IPS-11a (cell line): ENCODE results near the gene PLPPR2.
"Not testable (repeated sequence)": the region's sequence is repeated elsewhere in the genome, so short reads cannot be mapped to it uniquely, and the experiment has no call there.

ENCODE experiments used
- H3K4me3 ChIP-seq: one replicate; pipeline ENCODE4 v1.5.1; 2013; ENCODE audit warnings: low read depth, low read length, control low read depth

The PLPPR2 gene, protein sequence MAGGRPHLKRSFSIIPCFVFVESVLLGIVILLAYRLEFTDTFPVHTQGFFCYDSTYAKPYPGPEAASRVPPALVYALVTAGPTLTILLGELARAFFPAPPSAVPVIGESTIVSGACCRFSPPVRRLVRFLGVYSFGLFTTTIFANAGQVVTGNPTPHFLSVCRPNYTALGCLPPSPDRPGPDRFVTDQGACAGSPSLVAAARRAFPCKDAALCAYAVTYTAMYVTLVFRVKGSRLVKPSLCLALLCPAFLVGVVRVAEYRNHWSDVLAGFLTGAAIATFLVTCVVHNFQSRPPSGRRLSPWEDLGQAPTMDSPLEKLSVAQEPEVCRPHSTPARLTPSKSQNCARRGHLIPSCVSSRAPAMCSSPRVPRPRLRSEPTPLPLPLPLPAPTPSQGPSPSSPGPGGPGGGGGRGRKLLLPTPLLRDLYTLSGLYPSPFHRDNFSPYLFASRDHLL

DNA sequence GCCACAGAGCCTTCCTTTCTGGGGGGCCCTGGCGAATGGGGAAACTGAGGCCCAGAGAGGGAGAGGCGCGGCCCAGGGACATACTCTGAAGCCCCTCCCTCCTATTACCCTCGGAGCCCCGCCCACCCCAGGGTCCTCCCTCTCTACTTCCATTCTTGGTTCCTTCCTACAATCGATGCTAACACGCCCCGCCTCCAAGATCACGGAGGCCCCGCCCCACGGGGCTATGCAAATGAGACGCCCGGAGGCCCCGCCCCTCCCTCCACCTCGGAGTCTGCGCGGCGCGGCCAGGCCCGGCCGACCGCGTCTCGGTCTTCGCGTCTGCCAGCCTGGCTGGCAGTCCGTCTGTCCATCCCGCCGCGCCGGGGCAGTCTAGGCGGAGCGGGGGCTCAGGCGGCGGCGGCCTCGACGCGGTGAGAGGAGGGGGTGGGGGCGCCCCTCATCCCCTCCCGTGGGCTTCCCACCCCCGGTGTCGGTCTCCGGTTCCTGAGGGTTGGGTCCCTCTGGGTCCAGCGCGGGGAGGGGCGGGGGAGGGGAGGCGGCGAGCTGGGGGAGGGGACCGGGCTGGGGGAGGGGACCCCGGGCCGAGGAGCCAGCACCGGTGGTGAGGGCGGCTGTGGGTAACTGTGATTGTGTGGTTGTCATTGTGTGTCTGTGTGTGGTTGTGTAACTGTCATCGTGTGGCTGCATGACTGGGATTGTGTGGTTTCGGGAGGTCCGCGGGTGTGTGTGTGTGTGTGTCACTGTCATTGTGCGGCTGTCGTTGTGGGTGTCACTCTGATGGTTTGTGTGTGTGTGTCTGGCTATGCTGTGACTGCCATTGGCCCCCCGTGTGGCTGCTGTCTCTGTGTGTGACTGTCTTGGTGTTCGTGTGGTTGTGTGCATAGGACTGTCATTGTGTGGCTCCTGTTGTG is at the start of gene PLPPR2:
Gene PLPPR2 (plus strand): TSS at position 273 of the 914 bp plus-strand sequence. CDS start 2,242 bp downstream, outside the sequence.
- peak within 1 kb of the TSS; percentile 17 for H3K4me3 ChIP-seq

DNA sequence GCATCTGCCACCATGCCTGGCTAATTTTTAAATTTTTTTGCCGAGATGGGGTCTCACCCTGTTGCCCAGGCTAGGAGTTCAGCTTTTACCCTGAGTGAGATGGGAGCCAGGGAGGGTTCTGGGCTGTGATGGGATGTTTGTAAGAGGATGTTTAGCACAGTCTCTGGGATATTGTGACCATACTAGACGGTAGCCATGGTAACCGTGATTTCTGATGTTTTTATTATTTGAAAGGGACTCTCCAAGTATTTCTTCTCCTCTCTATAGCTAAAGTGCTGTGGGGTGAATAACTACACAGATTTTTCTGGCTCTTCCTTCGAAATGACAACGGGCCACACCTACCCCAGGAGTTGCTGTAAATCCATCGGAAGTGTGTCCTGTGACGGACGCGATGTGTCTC is 48.9 kb upstream of the PLPPR2 start:
- no peak overlapping the region for H3K4me3 ChIP-seq

DNA sequence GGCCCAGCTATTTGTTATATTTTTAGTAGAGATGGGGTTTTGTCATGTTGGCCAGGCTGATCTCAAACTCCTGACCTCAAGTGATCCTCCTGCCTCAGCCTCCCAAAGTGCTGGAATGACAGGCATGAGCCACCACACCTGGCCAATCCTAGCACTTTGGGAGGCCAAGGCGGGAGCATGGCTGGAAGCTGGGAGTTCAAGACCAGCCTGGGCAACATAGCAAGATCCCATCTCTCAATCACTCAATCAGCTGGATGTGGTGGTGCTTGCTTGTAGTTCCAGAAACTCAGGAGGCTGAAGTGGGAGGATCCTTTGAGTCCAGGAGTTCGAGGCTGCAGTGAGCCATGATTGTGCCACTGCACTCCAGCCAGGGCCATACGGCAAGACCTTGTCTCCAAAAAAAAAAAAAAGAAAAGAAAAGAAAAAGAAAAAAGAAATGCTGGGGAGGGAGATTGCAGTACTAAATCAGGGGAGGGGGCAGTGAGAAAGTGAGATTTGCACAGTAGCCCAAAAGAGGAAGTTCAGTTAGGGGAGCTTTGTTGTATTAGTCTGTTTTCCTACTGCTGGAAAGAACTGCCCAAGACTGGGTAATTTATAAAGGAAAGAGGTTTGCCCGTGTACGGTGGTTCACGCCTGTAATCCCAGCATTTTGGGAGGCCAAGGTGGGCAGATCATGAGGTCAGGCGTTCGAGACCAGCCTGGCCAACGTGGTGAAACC is 34.8 kb upstream of the PLPPR2 start:
- H3K4me3 ChIP-seq: not testable (repeated sequence)

DNA sequence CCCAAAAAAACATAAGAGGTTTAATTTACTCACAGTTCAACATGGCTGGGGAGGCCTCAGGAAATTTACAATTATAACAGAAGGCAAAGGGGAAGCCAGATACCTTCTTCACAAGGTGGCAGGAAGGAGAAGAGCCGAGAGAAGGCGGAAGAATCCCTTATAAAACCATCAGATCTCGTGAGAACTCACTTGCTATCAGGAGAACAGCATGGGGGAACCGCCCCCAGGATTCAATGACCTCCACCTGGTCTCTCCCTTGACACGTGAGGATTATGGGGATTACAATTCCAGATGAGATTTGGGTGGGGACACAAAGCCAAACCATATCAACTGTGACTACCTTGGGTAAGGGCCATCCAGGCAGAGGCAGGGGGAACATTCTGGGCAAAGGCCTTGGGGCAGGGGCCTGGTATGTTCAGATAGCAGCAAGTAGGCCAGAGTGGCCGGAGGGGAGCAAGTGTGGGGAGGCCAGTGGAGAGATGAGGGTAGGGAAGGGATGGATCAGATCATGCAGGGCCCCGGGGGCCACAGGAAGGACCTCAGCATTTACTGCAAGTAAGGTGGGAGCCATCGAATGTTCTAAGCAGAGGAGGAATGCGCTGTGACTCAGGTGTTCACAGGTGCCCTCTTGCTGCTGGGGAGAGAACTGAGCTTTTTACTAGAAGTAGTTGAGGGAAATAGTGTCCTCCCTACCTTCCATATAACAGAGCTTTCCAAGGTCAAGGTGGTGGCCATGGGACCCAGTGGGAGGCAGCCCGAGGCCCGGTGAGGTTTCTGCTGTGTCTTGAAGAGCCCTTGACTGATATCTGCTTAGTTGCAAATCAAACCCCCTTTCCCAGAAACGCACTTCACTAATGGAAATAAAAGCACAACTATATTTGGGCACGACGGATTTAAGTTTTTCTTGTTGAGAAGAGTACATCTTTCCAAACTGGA is 33.8 kb upstream of the PLPPR2 start:
- H3K4me3 ChIP-seq: no peak overlapping the region

DNA sequence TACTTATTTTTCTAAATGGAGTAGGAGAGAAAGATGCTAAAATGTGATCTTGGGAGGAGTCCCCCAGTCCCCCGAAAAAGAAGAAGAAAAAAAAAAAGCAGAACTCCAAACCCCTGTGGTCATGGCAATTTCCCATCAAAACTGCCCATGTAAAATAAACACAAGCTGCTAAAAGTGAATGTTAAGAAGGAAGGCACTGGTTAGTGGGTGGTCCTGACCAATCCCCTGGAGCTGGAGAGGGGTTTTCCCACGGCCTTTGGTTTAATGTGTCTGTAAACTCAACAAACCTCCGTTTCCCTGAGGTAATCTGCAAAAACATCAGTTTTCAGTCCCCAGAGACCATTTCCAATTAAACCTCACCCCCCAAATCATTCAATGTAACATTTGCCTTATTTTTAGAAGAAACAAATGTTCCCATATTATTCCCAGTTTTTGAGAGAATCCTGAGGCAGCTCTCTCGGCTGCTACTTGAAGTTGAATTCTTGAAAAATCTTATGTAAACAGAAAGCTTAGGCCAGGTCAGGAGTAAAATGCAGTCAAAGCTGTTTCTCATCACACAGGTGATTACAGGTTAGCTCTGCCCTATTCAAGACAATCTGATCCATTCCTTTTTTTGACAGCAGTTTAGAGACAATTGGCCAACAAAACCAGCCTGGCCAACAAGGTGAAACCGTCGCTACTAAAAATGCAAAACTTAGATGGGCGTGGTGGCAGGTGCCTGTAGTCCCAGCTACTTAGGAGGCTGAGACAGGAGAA is 32.8 kb upstream of the PLPPR2 start:
- no peak overlapping the region for H3K4me3 ChIP-seq

DNA sequence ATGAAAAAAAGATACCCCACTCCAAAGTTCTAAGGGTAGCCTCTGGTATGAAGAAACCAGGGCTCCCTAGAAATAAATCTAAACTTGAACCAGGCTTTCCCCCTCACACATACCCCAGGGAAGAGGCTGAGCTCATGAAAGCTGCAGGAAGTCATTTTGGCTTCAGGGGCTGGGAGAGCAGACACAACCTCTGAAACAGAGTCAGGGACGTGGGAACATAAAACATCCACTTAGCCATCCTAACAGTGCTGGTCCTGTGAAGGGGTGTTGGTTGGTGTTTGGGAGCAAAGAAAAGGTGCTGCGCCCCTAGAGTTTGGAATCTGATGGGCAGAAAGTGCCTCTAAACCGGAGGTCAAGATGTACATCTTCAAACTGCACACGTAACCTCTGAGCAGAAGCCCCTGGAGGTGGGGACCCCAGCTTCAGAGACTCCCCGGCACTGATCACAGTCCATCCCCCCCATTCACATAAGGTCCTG is 31.6 kb upstream of the PLPPR2 start:
- H3K4me3 ChIP-seq: no peak overlapping the region

DNA sequence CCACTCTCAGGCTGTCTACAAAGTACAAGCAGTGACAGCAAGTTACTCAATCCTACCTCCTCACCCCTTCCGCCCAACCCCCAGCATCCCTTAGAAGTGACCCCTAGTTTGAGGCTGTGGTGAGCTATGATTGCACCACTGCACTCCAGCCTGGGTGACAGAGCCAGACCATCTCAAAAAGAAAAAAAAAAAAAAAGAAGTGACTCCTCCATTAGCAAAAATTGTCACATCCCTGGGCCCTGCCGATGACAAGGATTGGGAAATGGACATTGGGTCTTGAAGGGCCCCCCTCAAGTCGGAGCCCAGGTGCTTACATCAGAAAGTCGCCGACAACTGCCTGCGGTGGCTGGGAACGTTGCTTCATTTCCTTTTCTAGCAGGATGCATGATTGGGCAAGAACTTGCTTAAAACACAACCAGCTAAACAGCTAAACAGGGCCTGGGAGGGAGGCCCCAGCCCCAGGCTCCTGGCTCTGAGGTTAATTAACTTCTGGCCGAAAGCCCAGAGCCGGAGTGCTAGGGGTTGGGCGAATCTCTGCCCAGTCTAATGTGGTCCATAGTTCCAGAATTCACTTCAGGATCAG is 31.1 kb upstream of the PLPPR2 start:
- no peak overlapping the region for H3K4me3 ChIP-seq

DNA sequence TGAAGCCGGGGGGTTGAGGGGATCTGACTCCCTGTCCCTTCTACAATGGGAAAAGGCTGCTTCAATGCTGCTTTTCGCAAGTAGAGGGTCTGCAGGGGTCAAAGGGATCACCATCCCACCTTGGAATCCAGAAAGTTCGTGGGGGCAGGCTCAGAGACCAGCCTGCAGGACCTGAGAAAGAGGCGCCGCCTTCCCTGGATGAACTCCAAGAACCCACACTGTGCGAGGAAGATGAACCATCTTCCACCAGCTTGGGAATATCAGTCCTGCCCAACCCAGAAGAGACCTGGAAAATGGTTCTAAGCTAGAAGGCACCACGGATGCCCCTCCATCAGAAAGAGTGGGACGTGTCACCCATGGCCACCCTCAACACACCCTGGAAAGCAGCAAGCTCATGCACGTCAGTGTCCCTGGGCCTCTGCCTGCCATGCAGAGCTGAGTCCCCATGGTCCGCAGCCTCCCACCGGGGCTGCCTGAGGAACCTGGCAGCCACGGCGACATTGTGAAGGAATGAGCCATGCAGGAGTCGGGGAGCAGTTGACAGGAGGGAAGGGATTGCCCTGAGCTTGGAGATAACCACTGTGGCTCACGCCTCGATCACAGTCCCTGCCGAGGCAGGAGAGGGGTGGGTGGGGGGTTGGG is 30.4 kb upstream of the PLPPR2 start:
- no peak overlapping the region for H3K4me3 ChIP-seq

DNA sequence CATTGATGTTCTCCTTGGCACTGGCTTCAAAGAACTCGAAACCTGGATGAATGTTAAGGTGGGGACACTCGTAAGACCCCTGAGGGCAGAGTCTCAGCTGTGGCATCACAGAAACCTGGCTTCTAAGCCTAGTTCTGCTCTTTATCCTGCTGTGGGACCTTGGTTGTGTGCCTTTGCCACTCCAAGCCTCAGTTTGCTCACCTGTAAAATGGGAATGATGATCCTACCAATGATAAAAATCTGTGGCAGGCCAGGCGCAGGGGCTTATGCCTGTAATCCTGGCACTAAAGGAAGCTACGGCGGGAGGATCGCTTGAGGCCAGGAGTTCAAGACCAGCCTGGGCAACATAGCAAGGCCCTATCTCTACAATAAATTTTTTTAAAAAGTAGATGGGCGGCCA is 29.7 kb upstream of the PLPPR2 start:
- H3K4me3 ChIP-seq: no peak overlapping the region

DNA sequence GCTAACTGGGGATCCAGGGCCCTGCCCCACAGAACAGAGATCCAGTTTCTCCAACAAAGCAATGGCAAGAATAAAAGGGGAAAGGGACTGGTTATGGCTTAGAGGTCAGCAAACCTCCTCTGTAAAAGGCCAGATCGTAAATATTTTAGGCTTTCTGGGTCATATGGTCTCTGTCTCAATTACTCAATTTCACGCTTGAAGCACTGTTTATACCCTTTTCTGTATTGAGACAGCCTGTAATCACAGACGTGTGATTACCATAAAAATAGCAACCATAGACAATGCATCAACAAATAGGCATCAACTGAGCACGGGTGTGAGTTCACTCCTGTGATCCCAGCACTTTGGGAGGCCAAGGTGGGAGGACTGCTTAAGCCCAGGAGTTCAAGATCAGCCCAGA is 25.1 kb upstream of the PLPPR2 start:
- H3K4me3 ChIP-seq: no peak overlapping the region

DNA sequence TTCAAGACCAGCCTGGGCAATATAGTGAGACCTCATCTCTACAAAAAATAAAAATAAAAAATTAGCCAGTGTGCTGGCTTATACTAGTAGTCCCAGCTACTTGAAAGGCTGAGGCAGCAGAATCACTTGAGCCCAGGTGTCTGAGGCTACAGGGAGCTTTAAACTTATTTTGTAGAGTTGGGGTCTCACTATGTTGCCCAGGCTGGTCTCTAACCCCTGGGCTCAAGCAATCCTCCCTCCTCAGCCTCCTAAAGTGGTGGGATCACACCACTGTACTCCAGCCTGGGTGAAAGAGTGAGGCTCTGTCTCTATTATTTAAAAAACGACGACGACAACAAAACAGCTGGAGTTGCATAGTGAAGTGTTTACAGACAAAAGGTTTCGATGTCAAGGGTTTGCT is 23.7 kb upstream of the PLPPR2 start:
- H3K4me3 ChIP-seq: no peak overlapping the region

DNA sequence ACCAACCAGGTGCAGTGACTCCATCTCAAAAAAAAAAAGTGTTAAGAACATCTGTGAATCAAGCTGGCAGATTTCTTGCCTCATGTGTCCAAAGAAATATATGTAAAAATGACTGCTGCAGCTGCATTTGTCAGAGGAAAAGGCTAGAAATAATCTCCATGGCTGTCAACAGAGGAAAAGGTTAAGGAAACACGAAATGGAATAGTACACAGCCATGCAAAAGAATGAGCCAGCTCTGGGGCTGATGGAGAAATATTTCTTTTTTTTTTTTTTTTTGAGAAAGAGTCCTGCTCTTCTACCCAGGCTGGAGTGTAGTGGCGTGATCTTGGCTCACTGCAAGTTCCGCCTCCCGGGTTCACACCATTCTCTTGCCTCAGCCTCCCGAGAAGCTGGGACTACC is 22.4 kb upstream of the PLPPR2 start:
- H3K4me3 ChIP-seq: no peak overlapping the region

DNA sequence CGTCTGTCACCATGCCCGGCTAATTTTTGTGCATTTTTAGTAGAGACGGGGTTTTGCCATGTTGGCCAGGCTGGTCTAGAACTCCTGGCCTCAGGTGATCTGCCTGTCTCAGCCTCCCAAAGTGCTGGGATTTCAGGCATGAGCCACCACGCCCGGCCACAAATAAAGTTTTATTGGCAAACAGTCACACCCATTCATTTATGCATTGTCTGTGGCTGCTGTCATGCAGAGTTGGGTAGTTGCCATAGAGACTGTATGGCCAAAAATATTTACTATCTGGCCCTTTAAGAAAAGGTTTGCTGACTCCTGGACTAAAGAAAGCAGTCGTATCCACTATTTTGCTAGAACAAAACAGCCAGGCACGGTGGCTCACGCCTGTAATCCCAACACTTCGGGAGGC is 21.4 kb upstream of the PLPPR2 start:
- not testable (repeated sequence) for H3K4me3 ChIP-seq

DNA sequence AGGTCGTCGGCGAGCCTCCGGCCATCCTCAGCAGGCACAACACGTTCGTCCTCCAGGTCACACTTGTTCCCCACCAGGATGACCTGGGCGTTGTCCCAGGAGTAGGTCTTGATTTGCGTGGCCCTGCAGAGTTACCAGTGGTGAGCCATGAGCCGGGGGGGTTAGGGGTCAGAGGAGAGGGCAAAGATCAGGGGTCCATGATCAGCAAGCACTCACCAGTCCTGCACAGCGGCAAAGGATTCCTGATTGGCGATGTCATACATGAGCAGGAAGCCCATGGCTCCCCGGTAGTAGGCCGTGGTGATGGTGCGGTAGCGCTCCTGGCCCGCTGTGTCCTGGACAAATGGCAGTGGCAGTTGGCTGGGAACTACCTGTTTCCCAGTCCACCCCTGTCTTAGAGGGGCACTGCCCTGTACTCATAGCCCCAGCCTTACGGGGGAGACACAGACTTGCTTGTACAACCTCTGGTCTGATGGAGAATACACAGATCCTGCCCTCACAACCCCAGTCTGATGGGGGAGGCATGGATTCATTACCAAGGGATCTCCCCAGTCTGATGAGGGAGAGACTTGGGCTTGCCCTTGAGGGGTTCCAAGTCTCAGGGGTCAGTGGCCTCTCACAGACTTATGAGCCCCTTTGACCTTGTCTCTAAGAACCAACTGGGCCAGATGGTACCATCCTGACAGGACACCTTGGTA is 19.6 kb upstream of the PLPPR2 start:
- H3K4me3 ChIP-seq: no peak overlapping the region

DNA sequence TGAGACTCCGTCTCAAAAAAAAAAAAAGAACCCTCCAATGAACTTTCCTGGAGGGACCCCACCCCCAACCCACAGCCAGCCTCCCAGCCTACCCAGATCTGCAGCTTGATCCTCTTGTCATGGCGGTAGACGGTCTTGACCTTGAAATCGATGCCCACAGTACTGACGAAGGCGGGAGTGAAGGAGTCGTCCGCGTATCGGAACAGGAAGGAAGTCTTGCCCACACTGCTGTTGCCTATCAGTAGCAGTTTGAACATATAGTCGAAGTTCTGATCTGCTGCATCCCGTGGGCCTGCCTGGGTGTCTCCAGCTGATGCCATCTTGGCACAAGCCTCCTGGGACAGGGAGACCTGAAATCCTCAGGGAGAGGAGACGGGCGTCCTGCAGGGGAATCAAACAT is 18.2 kb upstream of the PLPPR2 start:
- no peak overlapping the region for H3K4me3 ChIP-seq

DNA sequence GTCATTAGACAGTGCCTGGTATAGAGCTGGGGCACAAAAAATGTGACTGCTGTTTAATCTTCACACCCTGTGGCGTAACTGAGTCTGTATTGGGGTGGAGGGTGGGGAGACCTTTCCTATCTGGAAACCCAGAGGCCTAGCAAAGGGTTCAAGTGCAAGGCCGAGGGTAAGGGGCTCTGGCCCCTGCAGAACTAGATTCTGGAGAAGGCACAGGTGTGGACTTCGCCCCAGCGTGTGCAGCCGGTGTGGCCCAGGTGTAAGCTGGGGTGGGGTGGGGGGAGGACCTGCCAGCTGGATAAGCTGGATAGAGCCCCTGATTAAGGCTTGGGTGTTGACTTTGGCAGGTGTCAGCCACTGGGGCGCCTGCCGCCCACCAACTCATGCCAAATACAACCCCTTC is 17.1 kb upstream of the PLPPR2 start:
- no peak overlapping the region for H3K4me3 ChIP-seq

DNA sequence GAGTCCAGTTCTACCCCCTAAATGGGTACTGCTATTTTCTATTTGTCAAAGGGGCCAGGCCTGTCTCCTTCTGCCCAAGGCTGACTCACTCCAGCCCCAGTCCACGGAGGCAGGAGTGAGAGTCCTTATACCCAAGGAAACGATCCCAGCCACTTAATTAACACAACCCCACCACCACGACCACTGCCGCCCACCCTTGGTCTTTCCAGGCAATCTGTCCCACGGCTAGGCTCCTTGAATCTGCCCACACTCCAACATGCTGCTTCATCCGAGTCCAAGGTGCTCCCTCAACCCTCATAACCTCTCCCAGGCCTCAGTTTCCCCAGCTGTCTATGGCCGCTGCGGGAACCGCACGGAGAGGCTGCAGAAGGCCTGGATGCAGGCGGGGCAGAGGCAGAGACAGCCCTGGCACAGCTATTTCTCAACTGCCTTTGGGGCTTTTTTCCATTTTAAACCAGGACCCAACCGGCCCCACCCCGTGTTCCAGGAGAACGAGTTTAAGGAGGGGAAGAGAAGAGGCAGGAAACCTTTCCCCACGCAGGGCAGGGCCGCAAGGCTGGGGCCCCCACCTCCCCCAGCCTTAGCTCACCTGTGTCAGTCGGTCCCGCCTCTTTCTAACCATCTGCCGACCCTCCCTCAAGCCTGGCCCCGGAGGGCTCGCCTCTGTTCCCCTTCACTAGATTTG is 16.5 kb upstream of the PLPPR2 start:
- H3K4me3 ChIP-seq: peak overlapping the region; percentile 50
